ENCODE data around the gene RASGRF1. TPM values are rescaled to one million over a fixed set of nuclear protein-coding genes. Genes with fewer than 3 reads are reported as not detected.
A peak's percentile ranks its signal among the peaks of the same experiment; 100 is the strongest.
"Not testable (repeated sequence)": the region's sequence is repeated elsewhere in the genome, so short reads cannot be mapped to it uniquely, and the experiment has no call there.

The RASGRF1 gene
- total and polyA plus RNA-seq, 11 donors = 0.12 to 0.40 (median 0.25) TPM; not detected in 8

- Histone ChIP-seq H3K27me3 (peaks cover 0 to 5% (median 0%) of the 10 kb centered on the region in 9 donors), H3K9me3 (no peaks in the 10 kb centered on the region), H3K4me3 (no peak overlapping the region), H3K4me1 (no peaks in the 10 kb centered on the region), H3K27ac (no peak overlapping the region), H3K36me3 (no peaks in the 10 kb centered on the region)
- WGBS, 4 donors = 30 to 42% (median 33%) methylated on average over 7 of the region's 7 CpGs
- ATAC-seq (peak in 2 of 4 donors; percentile 38 to 44), DNase-seq (peak in 1 of 5 donors; percentile 18)
- no peak for TF ChIP-seq POLR2A (IDR thresholded peaks at IDR 0.05)
- TF ChIP-seq, protein P1, sequence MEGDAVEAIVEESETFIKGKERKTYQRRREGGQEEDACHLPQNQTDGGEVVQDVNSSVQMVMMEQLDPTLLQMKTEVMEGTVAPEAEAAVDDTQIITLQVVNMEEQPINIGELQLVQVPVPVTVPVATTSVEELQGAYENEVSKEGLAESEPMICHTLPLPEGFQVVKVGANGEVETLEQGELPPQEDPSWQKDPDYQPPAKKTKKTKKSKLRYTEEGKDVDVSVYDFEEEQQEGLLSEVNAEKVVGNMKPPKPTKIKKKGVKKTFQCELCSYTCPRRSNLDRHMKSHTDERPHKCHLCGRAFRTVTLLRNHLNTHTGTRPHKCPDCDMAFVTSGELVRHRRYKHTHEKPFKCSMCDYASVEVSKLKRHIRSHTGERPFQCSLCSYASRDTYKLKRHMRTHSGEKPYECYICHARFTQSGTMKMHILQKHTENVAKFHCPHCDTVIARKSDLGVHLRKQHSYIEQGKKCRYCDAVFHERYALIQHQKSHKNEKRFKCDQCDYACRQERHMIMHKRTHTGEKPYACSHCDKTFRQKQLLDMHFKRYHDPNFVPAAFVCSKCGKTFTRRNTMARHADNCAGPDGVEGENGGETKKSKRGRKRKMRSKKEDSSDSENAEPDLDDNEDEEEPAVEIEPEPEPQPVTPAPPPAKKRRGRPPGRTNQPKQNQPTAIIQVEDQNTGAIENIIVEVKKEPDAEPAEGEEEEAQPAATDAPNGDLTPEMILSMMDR (IDR thresholded peaks at IDR 0.05) = peak; percentile 64 to 79 (median 78)
- intact Hi-C loops (cut with DNase I) = loop anchor here (1.0 to 2.0 kb wide), 2 partner anchors 156 kb away; no protein-coding TSS in a partner anchor
Measured at GRCh38 chr15:79028411-79028964, 62.1 kb downstream of the RASGRF1 start.

DNA sequence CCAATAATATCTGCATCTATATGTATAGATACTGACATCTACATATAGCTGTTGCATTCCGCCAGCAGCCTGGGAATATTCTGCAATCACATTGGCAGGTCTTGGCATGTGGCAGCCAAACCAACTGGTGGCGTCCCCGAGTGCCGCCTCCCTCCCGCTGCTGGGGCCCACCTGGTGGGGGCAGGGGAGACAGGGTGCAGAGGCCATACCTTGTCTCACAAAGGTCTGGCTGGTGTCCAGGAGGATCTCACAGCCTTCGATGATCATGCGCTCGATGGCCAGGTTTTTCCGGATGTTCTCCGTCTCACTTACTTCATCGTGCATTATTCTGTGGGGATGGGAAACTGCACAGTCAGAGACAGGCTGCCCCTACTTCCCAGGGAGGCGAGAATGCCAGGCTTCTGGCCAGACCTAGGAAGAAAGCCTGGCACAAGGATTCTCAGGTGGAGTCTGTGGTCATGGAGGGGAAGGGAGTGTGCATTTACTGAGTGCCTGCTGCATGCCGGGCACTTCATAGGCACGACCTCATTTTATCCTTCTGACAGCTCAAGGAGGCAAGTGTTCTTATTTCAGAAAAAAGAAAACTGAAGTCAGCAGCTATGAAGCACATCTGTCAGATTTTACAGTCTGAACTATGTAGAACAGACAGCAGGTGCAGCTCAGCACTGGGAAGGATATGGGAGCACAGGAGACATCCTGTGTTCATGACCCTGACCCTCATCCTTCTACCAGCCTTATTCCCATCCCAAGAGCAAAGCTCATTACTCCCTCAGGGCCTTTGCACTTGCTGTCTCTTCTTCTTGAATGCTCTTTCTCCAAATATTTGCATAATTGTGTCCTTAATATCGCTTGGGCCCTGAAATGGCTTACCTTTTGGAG lies 62.8 kb downstream of the RASGRF1 start:
- Histone ChIP-seq H3K27me3 (peaks cover 0 to 5% (median 0%) of the 10 kb centered on the region in 9 donors), H3K4me3 (no peak overlapping the region), H3K36me3 (no peaks in the 10 kb centered on the region), H3K27ac (no peak overlapping the region), H3K4me1 (no peaks in the 10 kb centered on the region), H3K9me3 (no peaks in the 10 kb centered on the region)
- intact Hi-C loops (cut with DNase I) = loop anchor here (1.0 to 2.0 kb wide), 2 partner anchors 157 kb away; no protein-coding TSS in a partner anchor
- DNase-seq (no peak), ATAC-seq (no peak)
- WGBS, 4 donors = 72 to 77% (median 74%) methylated on average over 12 to 15 of the region's 15 CpGs
- TF ChIP-seq, protein P1 (IDR thresholded peaks at IDR 0.05) = no peak
- TF ChIP-seq POLR2A (IDR thresholded peaks at IDR 0.05) = no peak

DNA sequence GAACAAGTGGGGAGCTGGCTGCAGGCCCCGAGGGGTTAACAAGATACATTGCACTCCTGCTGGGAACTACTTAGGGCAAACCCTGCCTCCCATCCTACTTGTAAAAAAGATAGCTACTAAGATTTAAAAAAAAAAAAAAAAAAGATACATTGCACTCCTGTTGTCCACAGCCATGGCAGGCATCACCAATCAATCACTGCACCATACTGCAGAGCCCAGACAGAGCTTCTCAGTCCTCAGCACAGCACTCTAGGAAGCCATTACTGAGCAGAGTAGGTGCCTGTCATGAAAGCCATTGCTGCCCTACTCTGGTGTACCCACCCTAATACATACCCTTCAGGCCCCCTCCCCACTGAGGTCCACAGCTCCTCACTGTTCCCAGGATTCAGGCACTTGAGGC lies 64.8 kb downstream of the RASGRF1 start:
- H3K27me3 ChIP-seq = peaks cover 0 to 5% (median 0%) of the 10 kb centered on the region in 9 donors
- WGBS, 4 donors = 78 to 93% (median 91%) methylated on average over 1 of the region's 1 CpG
- no peaks in the 10 kb centered on the region for H3K4me1 ChIP-seq
- intact Hi-C loops (cut with DNase I) = no loop called here
- no peak overlapping the region for H3K4me3 ChIP-seq
- no peaks in the 10 kb centered on the region for H3K36me3 ChIP-seq
- no peak overlapping the region for H3K27ac ChIP-seq
- H3K9me3 ChIP-seq = no peaks in the 10 kb centered on the region
- DNase-seq (no peak), ATAC-seq (no peak)
- TF ChIP-seq, protein P1 (IDR thresholded peaks at IDR 0.05) = no peak
- TF ChIP-seq POLR2A (IDR thresholded peaks at IDR 0.05) = no peak

GRCh38 chr15:79025201-79025600 lies 65.4 kb downstream of the RASGRF1 start:
- H3K9me3 ChIP-seq = no peaks in the 10 kb centered on the region
- H3K27ac ChIP-seq = no peak overlapping the region
- intact Hi-C loops (cut with DNase I) = no loop called here
- DNase-seq = no peak
- no peak for ATAC-seq
- H3K4me1 ChIP-seq = no peaks in the 10 kb centered on the region
- 66 to 81% (median 73%) methylated on average over 4 to 6 of the region's 6 CpGs for WGBS, 4 donors
- no peak overlapping the region for H3K4me3 ChIP-seq
- no peaks in the 10 kb centered on the region for H3K36me3 ChIP-seq
- peaks cover 0 to 5% (median 0%) of the 10 kb centered on the region in 9 donors for H3K27me3 ChIP-seq
- TF ChIP-seq, protein P1 (IDR thresholded peaks at IDR 0.05) = peak in 1 of 12 donors; percentile 4
- no peak for TF ChIP-seq POLR2A (IDR thresholded peaks at IDR 0.05)

DNA sequence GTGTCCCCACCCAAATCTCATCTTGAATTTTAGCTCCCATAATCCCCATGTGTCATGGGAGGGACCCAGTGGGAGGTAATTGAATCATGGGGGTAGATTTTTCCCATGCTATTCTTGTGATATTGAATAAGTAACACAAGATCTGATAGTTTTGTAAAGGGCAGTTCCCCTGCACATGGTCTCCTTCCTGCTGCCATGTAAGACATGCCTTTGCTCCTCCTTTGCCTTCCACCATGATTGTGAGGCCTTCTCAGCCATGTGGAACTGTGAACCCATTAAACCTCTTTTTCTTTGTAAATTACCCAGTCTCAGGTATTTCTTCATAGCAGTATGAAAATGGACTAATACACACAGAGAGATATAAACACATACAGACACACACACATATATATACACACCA lies 66.1 kb downstream of the RASGRF1 start:
- H3K36me3 ChIP-seq; ATAC-seq; H3K4me1 ChIP-seq; intact Hi-C loops (cut with DNase I); DNase-seq; H3K27me3 ChIP-seq; H3K9me3 ChIP-seq; H3K27ac ChIP-seq; H3K4me3 ChIP-seq: not testable (repeated sequence)
